ENCODE measurements around the gene ITGB8.

Gene ITGB8

DNA sequence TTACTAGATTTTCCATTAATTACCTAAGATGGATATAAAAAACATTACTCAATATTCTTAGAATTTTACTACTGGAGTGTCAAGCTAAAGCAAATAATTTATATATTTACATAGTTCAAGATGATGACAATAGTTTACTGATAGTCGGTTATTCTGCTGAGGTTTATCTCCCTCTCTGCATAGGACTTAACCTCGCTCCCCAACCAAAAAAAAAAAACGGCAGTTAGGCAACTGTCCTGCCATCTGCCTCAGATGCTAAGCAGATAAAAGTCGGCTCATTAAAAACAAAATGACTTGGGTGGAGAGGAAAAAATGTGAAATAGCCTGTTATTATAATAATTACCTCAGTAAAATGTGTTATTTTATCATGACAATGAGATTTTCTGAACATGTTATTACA, 14.0 kb upstream of the ITGB8 start:
- TF ChIP-seq, protein P1, sequence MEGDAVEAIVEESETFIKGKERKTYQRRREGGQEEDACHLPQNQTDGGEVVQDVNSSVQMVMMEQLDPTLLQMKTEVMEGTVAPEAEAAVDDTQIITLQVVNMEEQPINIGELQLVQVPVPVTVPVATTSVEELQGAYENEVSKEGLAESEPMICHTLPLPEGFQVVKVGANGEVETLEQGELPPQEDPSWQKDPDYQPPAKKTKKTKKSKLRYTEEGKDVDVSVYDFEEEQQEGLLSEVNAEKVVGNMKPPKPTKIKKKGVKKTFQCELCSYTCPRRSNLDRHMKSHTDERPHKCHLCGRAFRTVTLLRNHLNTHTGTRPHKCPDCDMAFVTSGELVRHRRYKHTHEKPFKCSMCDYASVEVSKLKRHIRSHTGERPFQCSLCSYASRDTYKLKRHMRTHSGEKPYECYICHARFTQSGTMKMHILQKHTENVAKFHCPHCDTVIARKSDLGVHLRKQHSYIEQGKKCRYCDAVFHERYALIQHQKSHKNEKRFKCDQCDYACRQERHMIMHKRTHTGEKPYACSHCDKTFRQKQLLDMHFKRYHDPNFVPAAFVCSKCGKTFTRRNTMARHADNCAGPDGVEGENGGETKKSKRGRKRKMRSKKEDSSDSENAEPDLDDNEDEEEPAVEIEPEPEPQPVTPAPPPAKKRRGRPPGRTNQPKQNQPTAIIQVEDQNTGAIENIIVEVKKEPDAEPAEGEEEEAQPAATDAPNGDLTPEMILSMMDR (IDR thresholded peaks at IDR 0.05; ENCODE audit: borderline replicate concordance, insufficient read depth, low read depth, low read length) = no peak
- no peak overlapping the region for H3K4me3 ChIP-seq (ENCODE audit: low read depth, low read length)

DNA sequence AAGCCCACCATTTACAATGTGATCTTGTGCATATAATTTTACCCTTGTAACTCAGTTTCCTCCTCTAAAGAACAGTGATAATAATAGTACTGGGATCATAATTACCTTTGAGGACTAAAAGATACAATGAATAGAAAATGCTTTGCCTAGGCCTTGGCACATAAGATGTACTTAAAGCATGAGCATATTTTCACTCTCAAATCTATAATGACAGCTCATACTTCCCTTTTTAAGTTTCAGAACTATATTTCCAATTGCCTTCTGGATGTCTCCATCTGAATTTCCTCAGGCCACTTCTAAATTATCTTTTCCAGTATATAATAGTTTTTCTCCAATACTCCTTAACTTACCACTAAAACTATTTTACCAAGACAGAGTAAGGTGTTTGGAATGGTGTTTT, 13.3 kb upstream of the ITGB8 start:
- TF ChIP-seq, protein P1 (IDR thresholded peaks at IDR 0.05; ENCODE audit: borderline replicate concordance, insufficient read depth, low read depth, low read length) = no peak
- no peak overlapping the region for H3K4me3 ChIP-seq (ENCODE audit: low read depth, low read length)

DNA sequence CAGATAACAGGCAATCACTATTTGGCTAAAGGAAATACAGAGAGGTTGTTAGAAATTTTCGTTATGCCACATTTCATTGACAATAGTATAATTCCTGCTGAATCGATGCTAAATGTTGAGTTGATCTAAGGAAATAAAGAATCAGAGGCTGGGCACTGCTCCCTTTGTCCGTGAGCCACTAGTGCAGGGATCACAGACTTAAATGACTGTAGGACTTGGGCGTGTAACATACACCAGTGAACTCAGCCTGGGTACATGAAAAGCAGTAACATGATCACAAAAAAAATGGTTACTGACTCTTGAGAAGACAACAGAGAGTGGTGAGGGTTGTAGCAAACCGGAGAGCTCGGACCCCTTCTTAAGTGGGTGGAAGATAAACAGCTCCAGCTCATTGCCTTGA, 11.8 kb upstream of the ITGB8 start:
- H3K4me3 ChIP-seq (ENCODE audit: low read depth, low read length) = no peak overlapping the region
- TF ChIP-seq, protein P1 (IDR thresholded peaks at IDR 0.05; ENCODE audit: borderline replicate concordance, insufficient read depth, low read depth, low read length) = no peak

DNA sequence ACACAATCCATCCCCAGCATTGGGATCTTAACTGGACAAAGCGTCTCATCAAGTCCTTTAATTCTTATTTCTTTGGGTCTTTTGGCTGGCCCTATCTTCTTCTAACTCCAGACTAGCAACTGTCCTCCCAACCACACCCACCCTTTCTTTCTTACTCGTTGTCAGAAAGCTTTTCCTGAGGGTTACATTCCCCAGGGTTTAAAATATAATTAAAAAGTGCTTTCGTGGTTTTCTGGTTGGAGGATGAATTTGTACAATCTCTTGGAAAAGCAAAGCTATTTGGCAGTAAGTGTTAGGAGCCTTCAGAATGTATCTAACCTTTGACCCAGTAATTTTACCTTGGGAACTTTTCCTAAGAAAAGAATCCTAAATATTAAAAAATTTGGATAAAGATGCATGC, 10.4 kb upstream of the ITGB8 start:
- TF ChIP-seq, protein P1 (IDR thresholded peaks at IDR 0.05; ENCODE audit: borderline replicate concordance, insufficient read depth, low read depth, low read length) = no peak
- H3K4me3 ChIP-seq (ENCODE audit: low read depth, low read length) = no peak overlapping the region

DNA sequence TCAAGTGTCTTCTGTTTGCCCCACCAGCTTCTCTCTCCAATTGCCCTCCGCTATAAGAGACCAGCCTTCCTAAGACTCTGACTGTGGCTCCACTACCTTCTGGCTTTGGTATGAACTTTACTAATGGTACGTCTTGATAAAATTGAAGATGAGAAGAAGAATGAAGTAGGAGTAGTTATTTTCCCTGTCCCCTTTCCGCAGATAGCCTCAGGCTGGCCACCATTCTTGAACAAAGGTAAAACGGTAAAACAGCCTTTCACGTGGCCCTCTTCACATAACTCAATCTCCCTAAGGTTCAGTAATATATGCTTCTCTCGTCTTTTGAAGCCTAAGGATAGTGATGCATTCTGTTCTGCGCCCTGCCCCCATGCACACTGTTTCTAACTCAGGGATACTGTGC, 9.9 kb upstream of the ITGB8 start:
- TF ChIP-seq, protein P1 (IDR thresholded peaks at IDR 0.05; ENCODE audit: borderline replicate concordance, insufficient read depth, low read depth, low read length) = no peak
- no peak overlapping the region for H3K4me3 ChIP-seq (ENCODE audit: low read depth, low read length)

DNA sequence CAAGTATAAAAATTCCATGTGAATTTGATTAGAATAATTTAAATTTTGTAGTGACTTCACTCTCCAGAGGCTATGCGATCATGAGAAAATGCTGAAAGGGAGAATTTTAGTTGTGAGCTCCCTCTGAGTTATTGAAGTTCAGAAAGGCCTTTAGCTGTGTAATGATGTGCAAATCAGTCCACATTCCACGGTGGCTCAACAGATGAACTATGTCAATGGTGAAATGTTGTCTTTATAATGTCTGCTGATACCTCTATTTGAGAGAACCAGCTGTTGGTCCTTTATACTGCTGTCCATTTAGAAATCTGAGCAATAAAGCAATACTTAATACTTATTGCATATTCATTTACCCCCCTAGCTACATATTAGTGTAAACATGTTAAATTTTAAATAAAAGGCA, 7.1 kb upstream of the ITGB8 start:
- no peak overlapping the region for H3K4me3 ChIP-seq (ENCODE audit: low read depth, low read length)
- TF ChIP-seq, protein P1 (IDR thresholded peaks at IDR 0.05; ENCODE audit: borderline replicate concordance, insufficient read depth, low read depth, low read length) = no peak

DNA sequence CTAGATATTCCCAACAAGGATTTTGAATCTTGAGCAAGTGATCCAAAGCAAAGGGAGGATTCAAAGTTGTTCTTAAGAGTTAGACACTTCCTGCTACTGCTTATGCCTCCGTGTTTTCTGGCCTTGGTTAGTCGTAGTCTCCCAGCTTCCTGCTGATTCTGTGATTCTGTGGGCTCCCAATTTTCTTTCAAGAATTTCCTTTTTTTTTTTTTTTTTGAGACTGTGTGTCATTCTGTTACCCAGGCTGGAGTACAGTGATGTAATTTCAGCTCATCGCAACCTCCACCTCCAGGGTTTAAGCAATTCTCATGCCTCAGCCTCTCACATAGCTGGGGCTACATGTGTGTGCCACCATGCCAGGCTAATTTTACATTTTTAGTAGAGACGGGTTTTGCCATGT, 4.4 kb upstream of the ITGB8 start:
- TF ChIP-seq, protein P1 (IDR thresholded peaks at IDR 0.05; ENCODE audit: borderline replicate concordance, insufficient read depth, low read depth, low read length) = no peak
- H3K4me3 ChIP-seq (ENCODE audit: low read depth, low read length) = no peak overlapping the region

Measured in GM12875 (cell line).